ENCODE measurements around the gene AK8.

The AK8 gene

DNA sequence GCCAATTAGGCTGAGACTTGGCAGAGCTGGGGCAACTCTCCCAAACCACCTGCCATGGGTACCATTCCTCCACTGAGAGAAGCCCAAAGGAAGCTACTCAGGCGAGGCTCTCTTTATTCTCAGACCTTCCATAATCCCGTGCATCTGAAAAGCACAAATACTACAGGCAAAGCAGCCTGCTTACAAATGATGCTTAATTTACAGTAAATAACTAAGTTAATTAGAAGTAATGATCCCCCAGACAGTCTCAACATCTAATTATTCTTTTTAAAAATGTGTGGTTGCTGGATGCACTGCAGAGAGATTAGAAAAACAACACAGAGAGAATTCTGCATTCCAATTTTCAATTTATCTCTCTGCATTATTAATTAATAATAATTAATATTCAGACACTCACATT, 53.1 kb downstream of the AK8 start:
- DNase-seq: no peak

DNA sequence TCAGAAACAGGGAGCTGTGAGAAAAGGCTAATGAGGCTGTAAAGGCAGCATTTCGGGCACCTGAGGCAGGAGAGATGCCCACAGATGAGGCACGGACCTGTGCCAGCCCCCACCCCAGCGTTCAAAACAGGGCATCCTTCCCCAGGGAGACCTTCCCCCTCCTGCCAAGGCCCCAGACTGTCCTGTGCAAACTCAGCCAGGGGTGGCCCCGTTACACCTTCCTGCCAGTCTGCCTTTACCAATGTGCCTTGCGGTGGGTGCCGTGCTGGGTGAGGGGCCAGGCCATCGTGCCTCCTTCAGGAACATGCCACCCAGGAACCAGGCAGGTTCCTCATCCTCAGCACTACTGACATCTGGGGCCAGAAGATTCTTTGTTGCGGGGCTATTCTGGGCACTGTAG, 53.9 kb downstream of the AK8 start:
- no peak for DNase-seq

DNA sequence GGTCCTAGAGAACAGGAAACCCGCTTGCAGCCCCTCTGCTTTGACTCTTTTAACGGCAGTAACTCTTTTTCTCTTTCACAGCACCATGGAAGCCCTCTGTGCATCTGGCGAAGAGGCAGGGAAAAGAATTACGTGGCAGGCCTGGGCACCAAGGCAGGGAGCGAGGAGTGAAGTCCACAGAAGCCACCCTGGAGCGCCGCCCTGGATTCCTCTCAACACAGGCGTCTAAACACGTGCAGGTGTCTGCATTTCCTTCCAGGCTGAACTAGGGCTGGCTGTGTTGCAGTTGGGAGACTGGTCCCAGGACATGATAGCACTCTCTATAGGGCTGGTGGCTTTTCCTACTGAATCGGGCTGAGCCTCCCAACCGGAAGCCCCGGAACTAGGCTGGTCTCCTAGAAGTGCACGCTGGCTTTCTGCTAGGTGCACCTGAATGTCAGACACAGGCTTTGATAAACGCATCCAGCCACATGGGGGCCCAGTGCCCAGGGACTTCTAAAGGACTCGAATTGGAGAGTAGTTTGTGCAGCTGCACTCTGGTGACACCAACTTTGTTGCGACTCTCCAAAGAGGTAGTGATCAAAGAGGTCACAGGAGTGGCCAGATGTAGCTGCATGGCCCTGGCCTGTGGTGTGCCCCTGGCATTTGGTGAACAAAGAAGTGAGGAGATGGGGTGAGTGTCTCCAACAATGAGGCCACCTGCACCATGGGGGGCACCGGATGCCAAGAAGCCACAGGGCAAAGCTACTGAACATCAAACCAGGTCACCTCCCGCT, 54.5 kb downstream of the AK8 start:
- no peak for DNase-seq

DNA sequence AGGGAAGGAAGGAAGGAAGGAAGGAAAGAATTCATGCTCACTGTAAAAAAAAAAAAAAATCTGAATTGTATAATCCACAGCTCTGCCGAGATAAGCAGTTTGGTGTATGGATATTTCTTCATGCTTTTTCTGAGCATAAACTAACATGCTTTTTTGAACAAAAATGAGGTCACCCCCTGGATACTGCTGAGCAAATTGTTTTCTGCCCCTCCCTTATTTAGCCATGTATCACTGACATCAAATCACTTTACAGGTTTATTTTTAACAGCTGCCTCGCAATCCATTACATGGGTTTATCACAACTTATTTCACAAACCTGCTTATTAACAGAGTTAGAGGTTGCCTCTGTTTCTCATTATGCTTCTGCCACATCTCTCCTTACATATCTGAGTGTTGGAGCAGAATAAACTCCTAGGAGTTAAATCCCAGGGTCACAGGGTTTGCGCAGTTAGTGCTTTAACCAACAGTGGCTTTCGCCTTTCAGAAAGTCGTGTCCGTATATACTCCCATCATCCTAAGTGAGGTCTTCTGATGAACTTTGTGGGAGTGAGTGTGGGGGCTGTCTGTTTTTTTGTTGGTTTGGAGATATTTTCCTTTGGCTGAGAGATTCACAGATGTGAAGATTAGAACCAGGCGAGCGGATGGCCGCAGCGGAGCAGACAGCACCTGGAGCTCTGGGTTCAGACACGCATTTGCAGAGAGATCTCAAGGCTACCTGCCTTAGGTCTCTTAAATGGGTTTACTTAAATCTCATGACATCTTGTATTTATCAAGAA, 57.7 kb downstream of the AK8 start:
- no peak for DNase-seq

DNA sequence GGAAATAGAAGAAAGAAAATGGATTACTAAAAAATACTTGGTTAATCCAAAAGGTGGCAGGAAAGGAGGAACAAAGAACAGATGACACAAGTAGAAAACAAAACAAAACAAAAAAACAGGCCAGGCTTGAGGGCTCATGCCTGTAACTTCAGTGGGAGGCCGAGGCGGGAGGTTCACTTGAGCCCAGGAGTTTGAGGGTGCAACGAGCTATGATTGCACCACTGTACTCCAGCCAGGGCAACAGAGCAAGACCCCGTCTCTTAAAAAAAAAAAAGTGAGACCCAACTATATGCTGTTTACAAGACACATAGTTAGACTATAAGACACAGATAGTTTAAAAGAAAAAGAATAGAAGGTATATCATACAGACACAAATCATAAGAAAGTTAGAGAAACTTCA, 59.5 kb downstream of the AK8 start:
- DNase-seq: no peak

DNA sequence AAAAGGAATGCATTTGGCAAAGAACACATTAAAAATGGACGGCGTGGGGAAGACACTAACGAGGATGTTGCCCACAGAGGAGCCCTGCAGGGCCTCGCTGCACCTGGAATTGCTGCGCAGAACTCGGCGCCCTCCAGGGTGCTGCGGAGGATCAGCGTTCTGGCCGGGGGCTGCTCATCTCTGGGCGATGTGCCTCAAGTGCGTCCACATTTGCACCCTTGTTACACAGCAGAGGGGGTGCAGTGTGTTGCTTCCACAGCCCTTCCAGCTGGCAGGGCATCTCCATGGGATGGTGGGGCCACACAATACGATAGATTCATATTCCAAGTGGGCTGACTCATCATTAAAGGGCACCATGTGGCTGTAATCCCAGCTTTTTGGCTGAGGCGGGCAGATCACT, 63.1 kb downstream of the AK8 start:
- no peak for DNase-seq

DNA sequence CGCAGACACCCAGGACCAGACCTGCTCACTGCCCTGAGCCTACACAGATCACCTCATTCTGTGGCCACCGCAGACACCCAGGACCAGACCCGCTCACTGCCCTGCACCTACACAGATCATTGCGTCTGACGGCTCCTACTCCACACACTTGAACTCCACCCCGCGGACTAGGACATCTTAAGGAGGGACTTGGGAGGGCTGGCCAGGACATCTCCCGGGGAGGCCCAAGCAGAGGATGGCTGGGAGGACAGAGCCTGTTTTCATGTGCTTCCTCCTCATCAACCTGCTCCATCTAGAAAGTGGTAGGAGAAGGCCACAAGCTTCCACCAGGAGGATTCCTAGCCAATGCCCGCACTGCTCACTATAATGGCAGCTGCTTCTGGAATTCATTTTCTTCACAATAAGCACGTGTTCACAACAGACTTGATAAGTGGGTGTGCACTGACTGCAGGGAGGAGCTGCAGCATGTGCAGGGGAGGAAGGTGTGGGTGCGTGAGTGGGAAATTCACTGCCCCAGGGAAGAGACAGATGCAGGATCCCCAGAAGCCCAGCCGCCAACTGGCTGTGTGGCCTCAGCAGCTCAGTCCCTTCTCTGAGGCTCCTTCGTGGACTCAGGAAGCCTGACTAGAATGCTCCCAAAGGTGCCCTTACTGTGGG, 64.8 kb downstream of the AK8 start:
- DNase-seq: no peak

DNA sequence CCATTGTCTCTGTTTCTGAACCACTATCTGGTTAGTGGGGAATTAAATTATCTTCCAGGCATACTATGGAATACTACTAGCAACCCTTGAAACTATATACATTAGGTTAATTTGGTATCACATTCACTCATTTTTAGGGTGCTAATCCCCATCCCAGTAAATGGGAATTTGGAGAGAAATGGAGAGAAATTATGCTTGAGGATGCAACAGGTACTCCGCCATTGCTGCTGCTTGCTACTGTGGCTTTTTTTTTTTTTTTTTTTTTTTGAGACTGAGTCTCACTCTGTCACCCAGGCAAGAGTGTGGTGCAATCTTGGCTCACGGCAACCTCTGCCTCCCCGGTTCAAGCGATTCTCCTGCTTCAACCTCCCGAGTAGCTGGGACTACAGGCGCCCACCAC, 66.1 kb downstream of the AK8 start:
- no peak for DNase-seq

DNA sequence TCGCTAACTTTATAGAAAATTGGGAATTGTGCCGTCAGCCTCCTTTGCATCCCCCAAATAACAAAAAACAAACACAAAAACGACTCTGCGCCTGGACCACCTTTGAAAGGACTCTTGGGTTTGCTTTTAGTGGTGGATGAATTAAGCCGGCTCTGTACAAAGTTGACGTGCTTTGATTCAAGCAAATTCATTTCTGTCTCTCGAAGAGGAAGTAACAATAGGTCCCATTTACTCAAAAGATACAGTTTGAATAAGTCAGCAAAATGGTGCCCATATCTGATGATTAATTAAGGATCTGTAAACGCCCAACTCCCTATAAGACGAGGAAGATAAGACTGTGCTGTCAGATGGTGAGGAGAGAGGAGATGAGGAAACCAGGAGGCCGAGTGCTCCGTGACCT, 67.8 kb downstream of the AK8 start:
- no peak for DNase-seq

DNA sequence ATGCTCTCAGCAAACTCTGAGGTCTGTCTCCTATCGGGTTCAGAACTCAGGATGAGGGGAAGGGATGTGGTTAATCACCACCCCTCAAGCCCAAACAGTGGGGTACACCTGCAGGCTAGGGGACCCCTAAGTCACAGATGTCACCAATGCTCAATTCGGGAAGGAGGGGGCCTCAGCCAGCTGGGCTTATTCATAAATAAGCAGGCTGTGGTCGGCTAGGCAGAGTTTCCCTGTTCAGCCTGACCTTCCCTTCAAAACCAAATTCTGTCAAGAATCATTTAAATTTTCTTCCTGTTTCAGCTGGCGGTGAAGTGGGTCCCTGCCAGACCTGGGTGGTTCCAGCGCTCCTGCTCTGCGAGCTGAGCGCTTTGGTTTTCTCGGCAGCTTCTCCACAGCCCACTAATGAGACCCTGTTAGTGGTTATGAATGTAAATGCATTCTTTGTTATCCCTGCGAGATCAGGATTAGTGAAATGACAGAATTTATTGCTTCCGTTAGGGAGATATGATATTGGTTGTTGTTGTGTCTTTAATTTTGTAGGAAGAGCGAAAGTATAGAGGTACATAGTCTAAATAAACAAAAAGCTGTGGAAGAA, 68.3 kb downstream of the AK8 start:
- DNase-seq: peak in 1 of 2 experiments; percentile 24

DNA sequence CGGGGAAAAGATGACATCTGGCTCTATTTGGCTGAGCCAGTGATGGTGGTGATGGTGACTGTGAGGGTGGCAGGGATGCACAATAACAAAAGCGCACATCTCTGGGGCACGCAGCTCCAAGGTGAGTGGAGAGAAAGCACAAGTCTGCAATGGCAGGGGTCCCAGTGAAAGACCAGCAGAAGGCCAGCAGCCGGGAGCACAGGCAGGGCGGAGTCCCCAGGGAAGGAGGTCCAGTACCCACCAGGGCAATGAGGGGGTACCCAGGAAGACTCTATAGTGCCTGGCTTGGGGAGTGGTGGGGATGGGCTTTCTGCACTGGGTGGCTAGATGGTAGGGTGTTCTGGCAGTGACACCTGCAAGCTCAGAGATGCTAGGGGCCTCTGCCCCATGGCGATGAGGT, 69.4 kb downstream of the AK8 start:
- no peak for DNase-seq

DNA sequence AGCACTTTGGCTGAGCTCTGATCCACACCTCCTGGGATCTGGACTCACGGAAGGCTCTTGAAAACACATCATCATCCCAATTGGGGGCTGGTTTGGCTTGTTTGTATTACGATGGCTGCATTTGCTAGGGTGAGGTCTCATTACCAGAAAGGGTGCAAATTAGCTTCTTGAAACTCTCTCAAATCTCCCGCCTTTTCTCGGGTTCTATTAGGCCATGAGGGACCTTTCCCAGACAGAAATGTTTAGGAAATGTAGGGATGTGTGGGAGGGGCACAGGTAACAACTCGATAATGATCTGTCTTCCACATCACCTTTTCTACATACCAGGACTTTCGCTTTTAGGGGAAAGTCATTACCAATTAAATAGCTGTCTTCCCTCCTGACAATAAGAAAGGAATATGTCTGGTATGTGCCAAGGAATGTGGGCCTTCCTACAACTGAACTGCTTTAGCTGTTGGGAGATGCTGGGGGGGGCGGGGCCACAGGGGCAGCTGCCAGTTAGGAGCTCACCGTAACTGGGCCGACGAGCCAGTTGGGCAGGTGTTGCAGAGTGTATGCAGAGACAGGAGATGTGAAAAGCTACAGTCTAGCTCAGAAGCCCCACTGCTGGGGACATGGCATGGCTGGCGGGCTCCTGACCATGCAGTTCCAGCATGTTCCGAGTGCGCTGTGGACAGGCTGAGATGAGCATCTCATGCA, 71.2 kb downstream of the AK8 start:
- peak; percentile 19 to 80 for DNase-seq

DNA sequence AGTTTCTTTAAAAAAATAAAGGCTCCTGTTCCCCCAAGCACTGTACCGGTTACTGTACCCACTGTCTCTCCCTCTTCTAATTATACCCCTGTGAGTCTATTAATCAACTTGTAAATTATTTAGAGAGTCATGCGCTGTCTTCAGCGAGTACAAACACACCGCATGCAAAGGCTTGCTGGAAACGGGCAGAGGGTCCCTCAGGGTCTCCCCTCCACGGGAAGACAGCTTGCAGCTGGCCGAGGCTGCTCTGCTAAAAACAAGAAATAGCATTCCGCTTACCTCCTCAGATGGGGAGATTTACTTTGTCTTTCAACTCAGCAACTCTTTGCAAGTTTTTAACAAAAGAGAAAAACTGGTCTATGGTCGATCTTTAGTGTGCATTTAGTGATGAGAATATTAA, 71.8 kb downstream of the AK8 start:
- DNase-seq: no peak

DNA sequence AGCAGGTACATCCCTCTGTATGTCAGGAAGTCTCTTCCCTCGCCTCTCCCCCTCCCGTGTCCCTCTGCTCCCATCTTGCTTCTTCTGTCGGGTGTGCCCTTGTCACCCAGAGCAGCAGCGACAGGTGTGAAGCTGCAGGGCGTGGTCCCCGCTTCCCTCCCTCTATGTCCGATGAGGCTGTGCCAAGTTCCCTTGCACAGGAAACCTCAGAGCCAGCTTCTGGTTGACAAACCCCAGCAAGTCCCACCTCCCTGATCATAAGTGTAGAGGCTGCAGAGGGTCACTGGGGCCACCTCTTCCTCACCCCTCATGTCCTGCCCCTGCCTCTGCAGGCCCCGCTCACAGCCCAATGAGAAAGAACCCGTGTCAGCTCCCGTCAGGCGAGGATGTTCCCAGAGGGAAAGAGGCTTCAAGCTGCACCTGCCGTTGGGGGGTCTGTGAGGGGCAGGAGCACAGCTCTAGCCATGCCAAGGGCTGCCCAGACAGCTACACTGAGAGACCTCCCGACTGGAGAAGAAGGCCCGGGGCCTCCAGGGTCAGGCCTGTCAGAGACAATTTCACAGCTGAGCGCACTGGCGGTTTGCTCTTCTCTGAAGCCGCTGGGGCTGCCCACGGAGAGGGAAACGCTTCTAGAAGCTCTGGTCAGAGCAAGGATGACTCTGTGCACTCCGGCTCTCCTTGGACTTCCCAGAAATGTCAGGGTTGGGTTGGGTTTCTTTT, 73.3 kb downstream of the AK8 start:
- peak in 1 of 2 experiments; percentile 32 for DNase-seq

DNA sequence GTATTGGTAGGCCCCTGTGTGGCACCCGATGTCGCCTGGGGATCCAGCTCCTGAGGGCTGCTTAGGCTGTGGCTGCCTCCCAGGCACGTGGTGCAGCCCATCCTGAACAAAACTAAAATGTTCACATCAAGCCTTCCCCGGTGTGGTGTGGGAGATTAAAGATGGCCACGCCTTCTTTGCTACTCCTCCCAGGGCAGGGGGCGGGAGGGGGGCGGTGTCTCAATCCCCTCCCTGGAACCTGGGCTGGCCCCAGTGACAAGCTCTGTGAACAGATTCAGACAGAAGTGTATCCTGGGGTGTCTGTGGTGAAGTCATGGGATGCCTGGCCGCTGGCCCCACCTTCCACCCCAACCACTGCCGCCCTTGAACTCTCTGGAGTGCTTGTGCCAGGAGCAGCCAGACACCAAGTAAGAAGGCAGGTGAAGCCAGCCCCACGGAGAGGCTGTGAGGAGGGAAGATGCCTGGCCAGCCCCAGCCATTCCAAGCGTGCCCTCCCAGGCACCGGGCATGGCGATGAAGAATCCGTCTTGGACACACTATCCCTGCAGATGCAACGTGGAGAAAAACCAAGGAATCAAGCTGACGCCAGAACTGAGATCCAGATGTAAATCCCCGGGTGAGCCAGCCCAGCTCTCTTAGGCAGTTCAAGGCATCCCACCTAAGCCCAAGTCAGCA, 75.8 kb downstream of the AK8 start:
- no peak for DNase-seq

DNA sequence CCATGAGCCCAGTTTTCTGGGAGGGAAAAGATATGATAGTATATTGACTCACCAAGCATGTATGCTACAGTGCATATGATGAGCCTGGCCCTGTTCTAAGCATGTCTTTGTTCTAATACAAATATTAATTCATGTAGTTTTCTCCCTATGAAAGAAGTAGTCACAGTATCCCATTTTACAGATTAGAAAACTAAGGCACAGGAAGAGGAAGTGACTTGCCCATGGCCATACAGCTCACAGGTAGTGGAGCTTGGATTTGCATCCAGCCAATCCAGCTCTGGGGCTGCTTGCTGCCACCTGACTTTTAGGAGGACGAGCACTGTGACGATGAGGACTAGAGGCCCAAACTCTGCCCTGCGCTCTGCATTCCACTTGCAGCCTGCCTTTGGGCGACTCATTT, 76.4 kb downstream of the AK8 start:
- no peak for DNase-seq

DNA sequence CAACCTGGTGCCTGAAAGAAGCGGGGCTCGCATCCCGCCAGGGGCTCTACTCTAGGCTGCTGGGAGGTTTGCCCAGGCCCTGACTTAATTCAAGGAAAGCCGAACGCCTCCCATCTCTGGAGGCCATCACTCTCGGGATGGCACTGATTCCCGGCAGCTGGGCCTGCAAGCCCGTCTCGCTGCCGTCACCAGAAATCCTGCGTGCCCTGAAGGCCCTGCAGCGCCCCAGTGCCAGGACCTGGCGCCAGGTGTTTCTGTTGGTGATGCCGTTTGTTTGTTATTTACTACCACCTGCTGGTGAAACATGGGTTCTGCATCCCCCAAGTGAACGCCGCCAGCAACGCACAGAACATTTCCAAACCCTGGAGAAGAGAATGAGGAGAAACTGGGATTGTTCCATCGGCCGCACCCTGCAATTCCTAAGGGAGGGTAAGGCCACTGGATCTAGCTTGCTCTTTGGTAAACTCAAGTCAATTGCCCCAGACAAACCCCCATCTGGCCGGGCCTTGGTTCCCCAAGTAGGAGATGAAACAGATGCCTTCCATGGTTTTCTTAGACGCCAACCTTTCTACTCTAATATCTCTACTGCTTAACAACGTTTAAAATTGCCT, 77.9 kb downstream of the AK8 start:
- DNase-seq: peak; percentile 62 to 87

DNA sequence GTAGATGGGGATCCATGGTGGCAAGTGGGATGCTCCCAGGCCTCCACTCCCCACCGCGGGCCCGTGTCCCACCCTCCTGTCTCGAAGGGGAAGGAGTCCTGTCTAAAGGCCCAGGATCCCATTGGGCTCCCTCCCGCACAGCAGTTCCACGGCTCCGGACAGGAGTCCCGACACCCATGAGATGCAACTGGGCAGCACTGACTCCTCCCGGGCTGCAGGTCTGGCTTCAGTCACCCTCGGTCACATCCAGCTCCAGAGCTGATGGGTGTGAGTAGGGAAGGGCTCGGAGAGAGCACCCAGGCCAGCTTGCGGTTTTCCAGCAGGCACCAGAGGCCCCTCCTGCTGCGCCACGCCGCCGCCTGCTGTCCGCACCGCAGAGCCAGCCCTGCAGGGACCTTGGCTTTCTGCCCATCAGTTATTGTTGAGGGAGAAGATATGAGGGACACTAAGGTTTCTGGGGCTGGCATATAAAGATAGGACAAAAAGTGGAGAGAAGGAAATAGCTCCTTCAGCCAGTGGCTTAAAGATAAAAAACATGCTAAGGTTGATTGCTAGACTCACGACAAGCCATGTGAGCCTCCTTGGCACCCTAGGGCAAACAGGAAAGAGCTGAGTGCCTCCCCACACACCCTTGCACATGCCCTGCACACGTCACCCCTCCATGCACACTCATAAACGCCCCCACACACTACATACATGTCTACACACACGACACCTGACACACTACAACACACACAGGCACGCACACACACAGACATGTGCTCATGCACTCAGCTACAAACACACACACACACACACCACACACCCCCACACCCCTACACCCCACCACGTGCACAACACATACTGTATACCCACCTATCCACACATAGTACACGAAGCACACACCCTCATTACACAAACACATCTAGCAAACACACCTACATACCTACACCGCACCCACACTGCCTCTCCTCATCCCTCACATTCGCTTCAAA, 79.0 kb downstream of the AK8 start:
- peak in 1 of 2 experiments; percentile 36 for DNase-seq

DNA sequence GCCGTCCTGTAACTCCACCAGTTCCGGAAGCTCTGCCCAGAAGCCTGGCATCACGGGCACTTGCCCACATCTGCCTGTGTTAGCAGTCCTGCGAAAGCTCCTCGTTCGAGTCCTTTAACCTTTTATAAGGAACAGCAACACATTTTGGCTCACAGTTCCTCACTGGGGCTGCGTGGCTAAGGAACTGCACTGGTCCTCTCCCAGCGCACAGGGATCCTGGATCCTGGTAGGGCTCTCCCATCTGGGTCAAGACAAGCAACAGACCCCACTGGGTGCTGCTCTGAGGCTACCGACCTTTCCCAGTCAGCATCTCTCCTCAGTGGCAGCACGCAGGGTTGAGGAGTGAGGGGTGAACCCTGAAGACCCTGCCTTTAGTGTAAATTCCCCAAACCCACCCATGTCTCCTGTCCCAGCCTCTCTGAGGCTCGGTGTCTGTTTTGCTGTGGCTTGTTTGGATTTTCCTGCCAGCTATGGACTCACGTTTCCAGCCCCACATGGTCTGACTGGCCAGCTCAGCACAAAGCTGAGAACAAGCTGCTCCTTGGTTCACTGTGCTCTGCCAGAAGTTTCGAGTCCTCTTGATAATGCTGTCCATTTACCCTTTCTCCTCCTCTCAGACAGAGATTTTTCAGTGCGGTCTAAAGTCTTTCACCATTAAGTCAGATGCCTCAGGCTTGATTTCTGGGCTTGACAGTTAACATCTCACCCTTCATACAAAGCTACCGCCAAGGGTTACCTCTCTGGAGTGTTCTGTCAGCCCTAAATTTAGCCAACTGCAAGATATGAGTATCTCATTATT, 80.0 kb downstream of the AK8 start:
- no peak for DNase-seq

Measured in NCI-H526 (cell line).